Psoas muscle (tissue), 8 donors: ENCODE results near the gene APOL1. TPM values are rescaled to one million over a fixed set of nuclear protein-coding genes. Genes with fewer than 3 reads are reported as not detected.

ENCODE experiments used
- ATAC-seq, 4 donors: fragments of 200-7000 bp; cut with Tn5 transposase; one replicate each; pipeline ENCODE4 v1.9.1; 2020; ENCODE audit warnings: moderate library complexity in 3 of 4, mild to moderate bottlenecking in 2 of 4
- DNase-seq, 2 donors: peaks; one replicate each; pipeline ENCODE4 v3.0.0-alpha.2; 2020
- H3K27ac ChIP-seq: fragments of 200-600 bp; one replicate; pipeline ENCODE4 v1.8.0; 2022
- H3K27me3 ChIP-seq, 3 donors: fragments of 200-600 bp in 1 of 3; one replicate each; pipeline versions ENCODE4 v1.6.1 to v1.8.0; 2013 to 2022; ENCODE audit warnings: low read length in 2 of 3, mild to moderate bottlenecking in 2 of 3, moderate library complexity in 1 of 3; ENCODE audit not compliant: insufficient read depth in 3 of 3
- H3K36me3 ChIP-seq, 2 donors: fragments of 200-600 bp in 1 of 2; one replicate each; pipeline versions ENCODE4 v1.6.1 to v1.8.0; 2013 to 2022; ENCODE audit warnings: low read depth in 1 of 2, mild to moderate bottlenecking in 1 of 2, moderate library complexity in 1 of 2; ENCODE audit not compliant: insufficient read depth in 1 of 2
- H3K4me1 ChIP-seq: fragments of 200-600 bp; one replicate; pipeline ENCODE4 v1.8.0; 2022
- H3K4me3 ChIP-seq: fragments of 200-600 bp; one replicate; pipeline ENCODE4 v1.8.0; 2022; ENCODE audit warnings: mild to moderate bottlenecking
- H3K9me3 ChIP-seq: fragments of 200-600 bp; one replicate; pipeline ENCODE4 v1.8.0; 2022
- CTCF ChIP-seq: fragments of 200-600 bp; IDR thresholded peaks from one replicate; pipeline ENCODE4 v1.8.0; 2022; ENCODE audit warnings: antibody characterized with exemption
- WGBS, 3 donors: extraction: QIAGEN DNeasy Blood & Tissue Kit; methylation state at CpG; one replicate each; pipeline versions ENCODE4 v1.1.6 to v1.1.7; 2013; 5-methylcytosine and 5-hydroxymethylcytosine counted together
- intact Hi-C, 2 donors: fragments of 100-400 bp; cut with DNase I; formaldehyde crosslinking; loops; one replicate each; pipeline versions ENCODE4 v1.11.0 to v1.14.2; 2022
- polyA plus RNA-seq, 3 donors: library from polyadenylated mRNA; stranded (reverse); fragments of 200-250 nt; gene quantifications; one replicate each; pipeline ENCODE4 v1.2.3, GENCODE V29; 2013
- total RNA-seq, 4 donors: library from RNA; stranded (reverse); fragmentation: NEBNext Ultra II Directional in 2 of 4; extraction: Animal tissue kit (Norgen Biotek cat#: 25700) in 2 of 4; gene quantifications; one replicate each; pipeline versions ENCODE4 v1.2.1 to v1.2.4, GENCODE V29; 2021 to 2023
- donor health status: healthy with polysubstance abuse.
- donor health status: DM: no; HTN: no; CAD: no; lungs with moderate emphysema.
- donor health status: Bipolar disorder and iron deficiency.
- donor health status: healthy.
- donor health status: DM: yes; HTN: yes; CAD: no.
- donor health status: DM: no; HTN: no; CAD: no.
- donor health status: DM: no; HTN: no; CAD: no.
- donor health status: DM: yes; HTN: yes; CAD: no.

APOL1 gene
- total and polyA plus RNA-seq, 7 donors = 5.3 to 16.3 (median 6.0) TPM

GRCh38 chr22:36220451-36220921 is 32.4 kb upstream of the APOL1 start:
- Histone ChIP-seq H3K4me1 (peaks cover 28% of the 10 kb centered on the region), H3K27ac (peak overlapping the region; percentile 43), H3K4me3 (no peak overlapping the region), H3K36me3 (peaks cover 0 to 4% of the 10 kb centered on the region in 2 donors), H3K27me3 (no peaks in the 10 kb centered on the region), H3K9me3 (no peaks in the 10 kb centered on the region)
- 46 to 54% (median 50%) methylated on average over 9 of the region's 9 CpGs for WGBS, 3 donors
- ATAC-seq (peak in 1 of 4 donors; percentile 6), DNase-seq (peak; percentile 42 to 64)
- TF ChIP-seq CTCF = no peak
- intact Hi-C loops = loop anchor here in 1 of 2 donors (10.0 kb wide), 1 partner anchor 76 kb away; no protein-coding TSS in a partner anchor

GRCh38 chr22:36221799-36222751 is 30.9 kb upstream of the APOL1 start:
- Histone ChIP-seq H3K36me3 (peaks cover 0 to 5% of the 10 kb centered on the region in 2 donors), H3K4me3 (no peak overlapping the region), H3K27ac (no peak overlapping the region), H3K4me1 (peaks cover 28% of the 10 kb centered on the region), H3K9me3 (no peaks in the 10 kb centered on the region), H3K27me3 (no peaks in the 10 kb centered on the region)
- intact Hi-C loops = loop anchor here (1.0 to 10.0 kb wide), 3 partner anchors 27 to 77 kb away; no protein-coding TSS in a partner anchor
- 21 to 26% (median 21%) methylated on average over 7 of the region's 7 CpGs for WGBS, 3 donors
- peak; percentile 65 for TF ChIP-seq CTCF
- ATAC-seq (peak in 3 of 4 donors; percentile 46 to 67 (median 47)), DNase-seq (peak; percentile 39 to 72)

GRCh38 chr22:36222887-36223450 is 30.0 kb upstream of the APOL1 start:
- peaks cover 0 to 14% of the 10 kb centered on the region in 2 donors for H3K36me3 ChIP-seq
- no peaks in the 10 kb centered on the region for H3K27me3 ChIP-seq
- H3K27ac ChIP-seq = peak overlapping the region; percentile 83
- peaks cover 36% of the 10 kb centered on the region for H3K4me1 ChIP-seq
- TF ChIP-seq CTCF = no peak
- peak in 1 of 4 donors; percentile 0 for ATAC-seq
- no peaks in the 10 kb centered on the region for H3K9me3 ChIP-seq
- intact Hi-C loops = loop anchor here (2.0 to 10.0 kb wide), 2 partner anchors 74 to 78 kb away; no protein-coding TSS in a partner anchor
- no peak overlapping the region for H3K4me3 ChIP-seq
- WGBS, 3 donors = 56 to 65% (median 64%) methylated on average over 9 of the region's 9 CpGs
- no peak for DNase-seq

- Histone ChIP-seq H3K27me3 (no peaks in the 10 kb centered on the region), H3K36me3 (peaks cover 0 to 20% of the 10 kb centered on the region in 2 donors), H3K4me3 (no peak overlapping the region), H3K4me1 (peaks cover 42% of the 10 kb centered on the region), H3K27ac (peak overlapping the region; percentile 83), H3K9me3 (no peaks in the 10 kb centered on the region)
- WGBS, 3 donors = 45 to 58% (median 46%) methylated on average over 8 of the region's 8 CpGs
- ATAC-seq = peak; percentile 89 to 94 (median 92)
- DNase-seq = peak; percentile 54 to 73
- TF ChIP-seq CTCF = no peak
- intact Hi-C loops = loop anchor here (2.0 to 10.0 kb wide), 2 partner anchors 75 to 79 kb away; no protein-coding TSS in a partner anchor
Measured at GRCh38 chr22:36223504-36223903, 29.4 kb upstream of the APOL1 start.
